MM.1S (cell line): ENCODE measurements around the gene CEP72.

Source experiments
- CTCF ChIP-seq: fragments of 300-600 bp; sonication (generic); IDR thresholded peaks from 2 replicates; pipeline ENCODE4 v1.5.1; 2016; ENCODE audit warnings: antibody characterized with exemption, low read length, mixed read lengths
- EZH2 ChIP-seq: fragments of 300-600 bp; sonication (generic); optimal IDR thresholded peaks from 2 replicates; pipeline ENCODE3; 2017; ENCODE audit warnings: low read depth, mild to moderate bottlenecking, antibody characterized with exemption, low read length, mixed read lengths

DNA sequence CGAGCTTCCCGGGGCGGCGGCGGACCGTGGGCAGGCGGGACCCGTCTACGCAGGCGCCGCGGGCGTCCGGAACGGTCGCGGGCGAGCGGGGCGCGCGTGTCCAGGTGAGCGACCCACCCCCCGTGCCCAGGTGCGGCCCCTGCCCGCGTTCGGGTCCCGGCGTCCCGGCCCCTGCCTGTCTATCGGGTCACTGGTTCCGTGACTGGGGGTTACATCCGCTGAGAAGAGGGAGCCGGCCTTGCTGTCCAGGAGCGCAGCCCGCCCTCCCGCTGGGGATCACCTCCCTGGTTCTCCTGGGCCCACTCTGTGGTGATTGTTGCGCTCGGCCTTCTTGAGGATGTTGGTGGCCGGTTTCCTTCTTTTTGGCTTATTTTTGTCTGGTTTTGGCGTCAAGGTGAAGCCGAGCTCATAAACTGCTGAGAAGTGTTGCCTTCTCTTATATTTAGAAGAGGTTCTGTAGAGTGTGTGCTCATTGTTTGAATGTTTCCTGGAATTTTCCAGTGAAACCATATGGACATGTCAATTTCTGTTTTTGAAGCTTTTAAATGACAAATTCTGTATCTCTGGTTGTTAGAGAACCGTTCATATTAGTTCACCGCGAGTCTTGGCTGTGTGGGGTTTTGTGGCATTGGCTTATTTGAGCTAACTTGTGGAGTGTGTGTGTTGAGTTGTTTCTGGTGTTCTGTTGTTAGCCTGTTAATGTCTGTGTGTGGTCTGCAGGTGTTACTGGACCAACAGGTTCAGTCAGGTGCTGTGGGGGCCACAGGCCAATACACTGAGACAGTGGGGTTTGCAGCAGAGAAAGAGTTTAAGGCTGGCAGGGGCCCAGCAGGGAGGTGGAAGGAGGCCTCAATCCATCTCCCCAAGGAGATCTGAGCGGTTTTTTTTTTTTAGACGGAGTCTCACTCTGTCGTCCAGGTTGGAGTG, 621 bp downstream of the CEP72 start:
- TF ChIP-seq CTCF (no peak), EZH2 (no peak)
